ELR (cell line): Measurements from ENCODE around the gene ITPRIPL2.

Experiments
- DNase-seq: peaks from one replicate; pipeline ENCODE4 v3.0.0-alpha.2; 2015; ENCODE audit warnings: low read depth

The ITPRIPL2 gene

GRCh38 chr16:19093631-19094541 lies 19.9 kb upstream of the ITPRIPL2 start:
- no peak for DNase-seq

GRCh38 chr16:19094542-19095365 lies 19.0 kb upstream of the ITPRIPL2 start:
- peak; percentile 30 for DNase-seq

GRCh38 chr16:19095654-19096053 lies 18.1 kb upstream of the ITPRIPL2 start:
- peak; percentile 68 for DNase-seq

GRCh38 chr16:19098173-19098572 lies 15.6 kb upstream of the ITPRIPL2 start:
- DNase-seq: no peak

- DNase-seq: peak; percentile 56
These were observed 11.4 kb upstream of the ITPRIPL2 start for GRCh38 chr16:19102187-19102872.

GRCh38 chr16:19104607-19105006 lies 9.2 kb upstream of the ITPRIPL2 start:
- DNase-seq: no peak

- no peak for DNase-seq
These were observed 8.6 kb upstream of the ITPRIPL2 start for GRCh38 chr16:19105131-19105530.

- DNase-seq: no peak
These were observed 7.7 kb upstream of the ITPRIPL2 start for GRCh38 chr16:19105891-19106624.

GRCh38 chr16:19106625-19107020 lies 7.1 kb upstream of the ITPRIPL2 start:
- DNase-seq: no peak

- no peak for DNase-seq
These were observed 5.1 kb upstream of the ITPRIPL2 start for GRCh38 chr16:19108409-19109287.

- no peak for DNase-seq
These were observed 4.5 kb upstream of the ITPRIPL2 start for GRCh38 chr16:19109288-19109664.

GRCh38 chr16:19110537-19111360 lies 3.0 kb upstream of the ITPRIPL2 start:
- no peak for DNase-seq

GRCh38 chr16:19112099-19112407 lies 1.7 kb upstream of the ITPRIPL2 start:
- DNase-seq: no peak

GRCh38 chr16:19114359-19115147 lies 789 bp downstream of the ITPRIPL2 start:
- DNase-seq: peak; percentile 78

GRCh38 chr16:19115148-19116021 lies 1.6 kb downstream of the ITPRIPL2 start:
- DNase-seq: no peak

- peak; percentile 41 for DNase-seq
These were observed 3.1 kb downstream of the ITPRIPL2 start for GRCh38 chr16:19116711-19117449.

- peak; percentile 89 for DNase-seq
These were observed 5.2 kb downstream of the ITPRIPL2 start for GRCh38 chr16:19118938-19119431.
